ENCODE results near the gene CORT.
A peak's percentile ranks its signal among the peaks of the same experiment; 100 is the strongest.
"Not testable (repeated sequence)": the region's sequence is repeated elsewhere in the genome, so short reads cannot be mapped to it uniquely, and the experiment has no call there.

The CORT gene

DNA sequence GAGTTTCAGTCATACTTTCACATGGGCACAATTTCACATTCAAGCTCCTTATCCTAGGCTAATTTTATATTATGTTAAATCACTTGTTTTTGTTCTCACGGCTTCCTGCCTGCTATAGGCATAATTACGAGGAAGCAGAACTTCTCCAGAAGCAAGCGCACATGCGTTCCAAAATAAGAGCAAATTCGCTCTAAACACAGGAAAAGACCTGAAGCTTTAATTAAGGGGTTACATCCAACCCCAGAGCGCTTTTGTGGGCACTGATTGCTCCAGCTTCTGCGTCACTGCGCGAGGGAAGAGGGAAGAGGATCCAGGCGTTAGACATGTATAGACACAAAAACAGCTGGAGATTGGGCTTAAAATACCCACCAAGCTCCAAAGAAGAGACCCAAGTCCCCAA is at the start of gene CORT:
CORT (plus strand) TSS at position 281 of the 400 bp plus-strand sequence. CDS start 193 bp downstream, outside the sequence.
- DNase-seq: no peak

- DNase-seq: no peak
Measured at GRCh38 chr1:10401281-10401680, 48.5 kb upstream of the CORT start.

- no peak for DNase-seq
Measured at GRCh38 chr1:10402729-10403274, 47.0 kb upstream of the CORT start.

DNA sequence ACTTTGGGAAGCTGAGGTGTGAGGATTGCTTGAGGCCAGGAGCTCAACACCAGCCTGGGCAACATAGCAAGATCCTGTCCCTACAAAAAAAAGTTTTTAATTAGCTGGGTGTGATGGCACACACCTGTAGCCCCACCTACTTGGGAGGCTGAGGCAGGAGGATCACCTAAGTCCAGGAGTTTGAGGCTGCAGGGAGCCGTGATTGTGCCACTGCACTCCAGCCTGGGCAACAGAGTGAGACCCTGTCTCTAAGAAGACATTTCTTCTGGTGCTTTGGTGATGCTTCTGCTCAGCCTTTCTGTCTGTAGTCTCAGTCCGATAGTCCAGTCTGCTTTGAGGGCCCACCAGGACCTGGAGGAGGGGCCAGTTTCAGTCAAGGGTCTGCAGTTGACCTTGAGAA is 42.6 kb upstream of the CORT start:
- no peak for DNase-seq

GRCh38 chr1:10415211-10415930 is 34.5 kb upstream of the CORT start:
- DNase-seq: no peak

DNA sequence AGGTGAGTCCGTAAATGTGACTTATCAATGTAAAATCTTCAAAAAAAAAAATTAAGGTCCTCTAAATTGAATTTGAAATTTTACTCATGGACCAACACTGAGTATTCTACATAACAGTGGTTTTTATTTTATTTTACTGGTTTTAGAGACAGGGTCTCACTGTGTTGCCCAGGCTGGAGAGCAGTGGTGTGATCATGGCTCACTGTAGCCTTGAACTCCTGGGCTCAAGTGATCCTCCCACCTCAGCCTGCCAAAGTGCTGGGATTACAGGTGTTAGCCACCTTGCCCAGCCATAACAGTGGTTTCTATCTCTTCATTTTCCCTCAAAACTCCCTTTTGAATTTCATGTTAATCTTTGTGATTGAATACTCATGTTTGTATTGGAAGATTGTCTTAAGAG is 33.9 kb upstream of the CORT start:
- not testable (repeated sequence) for DNase-seq

DNA sequence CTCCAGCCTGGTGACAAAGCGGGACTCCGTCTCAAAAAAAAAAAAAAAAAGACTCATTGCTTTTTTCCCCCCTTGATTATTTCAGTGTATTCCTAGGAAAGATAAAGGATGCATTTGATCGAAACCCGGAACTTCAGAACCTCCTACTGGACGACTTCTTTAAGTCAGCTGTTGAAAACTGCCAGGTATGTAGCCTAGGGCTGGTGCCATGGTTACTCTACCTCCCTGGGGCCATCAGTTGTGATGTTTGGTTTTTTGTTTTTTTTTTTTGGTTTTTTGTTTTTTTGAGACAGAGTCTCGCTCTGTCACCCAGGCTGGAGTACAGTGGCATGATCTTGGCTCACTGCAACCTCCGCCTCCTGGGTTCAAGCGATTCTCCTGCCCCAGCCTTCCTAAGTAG is 31.1 kb upstream of the CORT start:
- DNase-seq: not testable (repeated sequence)

DNA sequence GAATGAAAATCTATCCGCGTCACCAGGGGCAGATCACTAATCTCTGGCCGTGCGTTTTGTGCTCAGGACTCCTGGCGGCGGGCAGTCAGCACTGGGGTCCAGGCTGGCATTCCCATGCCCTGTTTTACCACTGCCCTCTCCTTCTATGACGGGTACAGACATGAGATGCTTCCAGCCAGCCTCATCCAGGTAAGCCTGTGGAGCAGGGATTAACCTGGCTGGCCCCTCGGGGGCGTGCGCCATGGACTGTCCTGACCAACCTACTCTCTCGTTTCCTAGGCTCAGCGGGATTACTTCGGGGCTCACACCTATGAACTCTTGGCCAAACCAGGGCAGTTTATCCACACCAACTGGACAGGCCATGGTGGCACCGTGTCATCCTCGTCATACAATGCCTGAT is 30.5 kb upstream of the CORT start:
- no peak for DNase-seq

DNA sequence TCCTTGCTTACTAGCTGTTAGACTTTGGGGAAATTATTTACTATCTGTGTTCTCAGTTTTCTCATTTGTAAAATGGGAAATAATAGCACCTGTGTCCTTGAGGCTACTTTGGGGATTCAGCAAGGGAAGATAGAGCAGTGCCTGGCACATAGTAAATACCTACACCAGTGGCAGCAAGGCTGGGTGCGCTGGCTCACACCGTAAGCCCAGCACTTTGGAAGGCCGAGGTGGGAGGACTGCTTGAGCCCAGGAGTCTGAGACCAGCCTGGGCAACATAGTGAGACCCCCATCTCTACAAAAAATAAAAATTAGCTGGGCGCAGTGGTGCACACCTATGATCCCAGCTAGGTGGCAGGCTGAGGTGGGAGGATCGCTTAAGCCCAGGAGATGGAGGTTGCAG is 28.2 kb upstream of the CORT start:
- DNase-seq: no peak

- DNase-seq: peak in 1 of 2 experiments; percentile 66
Measured at GRCh38 chr1:10424034-10424433, 25.8 kb upstream of the CORT start.

- DNase-seq: no peak
Measured at GRCh38 chr1:10424651-10425050, 25.2 kb upstream of the CORT start.

DNA sequence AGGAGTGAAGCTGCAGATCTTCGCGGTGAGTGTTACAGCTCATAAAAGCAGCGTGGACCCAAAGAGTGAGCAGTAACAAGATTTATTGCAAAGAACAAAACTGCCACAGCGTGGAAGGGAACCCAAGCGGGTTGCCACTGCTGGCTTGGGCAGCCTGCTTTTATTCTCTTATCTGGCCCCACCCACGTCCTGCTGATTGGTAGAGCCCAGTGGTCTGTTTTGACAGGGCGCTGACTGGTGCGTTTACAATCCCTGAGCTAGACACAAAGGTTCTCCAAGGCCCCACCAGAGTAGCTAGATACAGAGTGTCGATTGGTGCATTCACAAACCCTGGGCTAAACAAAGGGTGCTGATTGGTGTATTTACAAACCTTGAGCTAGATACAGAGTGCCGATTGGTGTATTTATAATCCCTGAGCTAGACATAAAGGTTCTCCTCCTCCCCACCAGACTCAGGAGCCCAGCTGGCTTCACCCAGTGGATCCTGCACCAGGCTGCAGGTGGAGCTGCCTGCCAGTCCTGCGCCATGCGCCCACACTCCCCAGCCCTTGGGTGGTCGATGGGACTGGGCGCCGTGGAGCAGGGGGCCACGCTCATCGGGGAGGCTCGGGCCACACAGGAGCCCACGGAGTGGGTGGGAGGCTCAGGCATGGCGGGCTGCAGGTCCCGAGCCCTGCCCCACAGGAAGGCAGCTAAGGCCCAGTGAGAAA is 23.9 kb upstream of the CORT start:
- DNase-seq: not testable (repeated sequence)

DNA sequence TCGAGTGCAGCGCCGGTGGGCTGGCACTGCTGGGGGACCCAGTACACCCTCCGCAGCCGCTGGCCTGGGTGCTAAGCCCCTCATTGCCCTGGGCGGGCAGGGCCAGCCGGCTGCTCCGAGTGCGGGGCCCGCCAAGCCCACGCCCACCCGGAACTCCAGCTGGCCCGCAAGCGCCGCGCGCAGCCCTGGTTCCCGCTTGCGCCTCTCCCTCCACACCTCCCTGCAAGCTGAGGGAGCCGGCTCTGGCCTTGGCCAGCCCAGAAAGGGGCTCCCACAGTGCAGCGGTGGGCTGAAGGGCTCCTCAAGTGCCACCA is 23.3 kb upstream of the CORT start:
- DNase-seq: not testable (repeated sequence)

GRCh38 chr1:10428984-10429383 is 20.8 kb upstream of the CORT start:
- DNase-seq: no peak

- DNase-seq: no peak
Measured at GRCh38 chr1:10429868-10430215, 20.0 kb upstream of the CORT start.

DNA sequence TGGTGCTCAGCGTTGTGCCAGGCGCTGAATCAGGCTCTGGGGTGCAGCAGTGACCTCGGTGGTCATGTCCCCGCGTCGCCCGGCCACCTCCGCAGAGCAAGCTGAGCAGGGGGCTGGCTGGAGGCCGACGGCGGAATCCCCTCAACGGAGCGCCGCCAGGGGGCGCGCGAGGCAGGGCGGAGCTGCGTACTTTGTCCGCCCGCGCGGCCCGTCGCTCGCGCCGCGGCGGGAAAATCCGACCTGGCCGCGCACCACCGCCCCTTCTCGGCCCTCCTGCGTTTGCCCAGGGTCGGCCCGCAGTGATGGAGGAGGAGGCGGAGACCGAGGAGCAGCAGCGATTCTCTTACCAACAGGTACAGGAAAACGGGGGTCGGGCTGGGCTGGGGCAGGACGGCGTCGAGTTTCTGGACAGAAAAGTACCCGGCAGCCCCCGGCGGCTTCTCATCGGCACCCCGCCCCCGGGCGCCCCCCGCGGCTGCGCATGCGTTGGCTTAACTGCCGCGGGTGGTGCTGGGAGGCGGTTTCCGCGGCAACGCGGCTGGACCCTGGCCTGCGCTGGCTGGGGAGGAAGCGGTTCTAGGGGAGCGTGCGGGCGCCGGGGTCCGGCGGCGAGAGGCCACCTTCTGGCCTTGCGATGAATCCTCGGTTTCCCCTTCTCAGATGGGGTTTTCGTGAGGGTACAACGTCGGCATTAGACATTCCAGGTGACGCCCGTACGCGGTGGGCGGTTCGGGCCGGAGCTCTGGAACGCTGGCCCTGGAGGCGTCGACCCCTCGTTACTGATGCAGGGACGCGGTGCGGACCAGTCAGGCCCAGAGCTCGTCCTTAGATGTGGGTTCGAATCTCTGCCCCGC is 19.4 kb upstream of the CORT start, which contains the start of gene CENPS:
CENPS (plus strand) TSS at position 218 of the 854 bp plus-strand sequence; CDS start at position 303, 85 bp downstream.
- peak; percentile 94 to 97 for DNase-seq

DNA sequence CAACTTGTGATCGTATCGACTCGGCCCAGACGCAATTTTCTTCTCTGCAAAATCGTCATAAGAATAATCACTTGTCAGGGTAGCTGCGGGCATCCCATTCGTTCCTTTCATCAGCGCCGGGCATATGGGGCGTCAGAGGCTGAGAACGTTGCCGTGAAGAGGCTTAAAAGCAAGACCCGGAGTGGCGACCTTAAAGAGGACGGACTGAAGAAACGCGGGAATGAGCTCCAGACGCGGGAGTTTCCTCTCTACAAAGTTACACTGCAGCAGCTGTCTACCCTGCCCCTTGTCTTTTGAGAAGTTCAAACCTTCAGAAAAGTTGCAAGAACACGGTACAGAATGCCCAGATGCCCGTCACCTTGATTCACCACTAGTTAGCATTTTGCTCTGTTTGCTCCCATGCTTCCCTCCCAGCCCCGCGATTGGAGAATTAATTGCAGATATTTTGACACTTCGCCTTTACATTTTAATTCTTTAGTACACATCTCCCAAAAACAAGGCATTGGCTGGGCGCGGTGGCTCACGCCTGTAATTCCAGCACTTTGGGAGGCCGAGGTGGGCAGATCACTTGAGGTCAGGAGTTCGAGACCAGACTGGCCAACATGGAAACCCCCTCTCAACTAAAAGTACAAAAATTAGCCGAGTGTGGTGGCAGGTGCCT is 18.6 kb upstream of the CORT start:
- DNase-seq: peak in 1 of 2 experiments; percentile 20

GRCh38 chr1:10432910-10433700 is 16.7 kb upstream of the CORT start:
- no peak for DNase-seq

DNA sequence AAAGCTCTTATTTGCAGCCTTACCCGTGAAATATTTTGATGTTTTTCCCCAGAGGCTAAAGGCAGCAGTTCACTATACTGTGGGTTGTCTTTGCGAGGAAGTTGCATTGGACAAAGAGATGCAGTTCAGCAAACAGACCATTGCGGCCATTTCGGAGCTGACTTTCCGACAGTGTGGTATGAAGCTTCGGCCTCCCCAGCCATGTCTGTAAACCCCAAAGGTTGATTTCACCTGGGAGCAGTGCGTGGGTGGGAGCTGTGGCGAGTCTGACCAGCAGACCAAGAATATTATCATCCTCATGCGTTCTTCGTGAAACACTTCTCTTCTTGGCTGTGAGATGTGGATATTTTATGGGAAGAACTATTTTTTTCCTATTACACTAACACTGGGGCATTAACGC is 16.0 kb upstream of the CORT start:
- DNase-seq: no peak

- no peak for DNase-seq
Measured at GRCh38 chr1:10434590-10434989, 15.2 kb upstream of the CORT start.

DNA sequence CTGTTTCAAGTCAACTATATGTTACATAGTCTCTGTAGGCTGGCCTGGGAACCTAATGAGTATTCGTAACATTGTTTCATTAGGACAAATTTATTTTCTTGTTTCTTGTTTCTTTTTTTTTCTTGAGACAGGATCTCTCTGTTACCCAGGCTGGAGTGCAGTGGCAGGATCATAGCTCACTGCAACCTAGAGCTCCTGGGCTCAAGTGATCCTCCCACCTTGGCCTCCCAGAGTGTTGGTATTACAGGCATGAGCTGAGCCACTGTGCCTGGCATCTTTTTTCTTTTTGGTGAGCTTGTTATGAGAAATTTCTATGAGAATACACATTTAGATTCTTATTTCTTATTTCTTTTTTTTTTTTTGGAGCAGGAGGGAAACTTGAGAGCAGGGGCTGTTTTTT is 12.8 kb upstream of the CORT start:
- no peak for DNase-seq

GRCh38 chr1:10438677-10439163 is 11.1 kb upstream of the CORT start:
- DNase-seq: no peak

All from NCI-H446 (cell line).